Neural cell (in vitro differentiated cells): ENCODE data around the gene PRKG1. TPM values are rescaled to one million over a fixed set of nuclear protein-coding genes. Genes with fewer than 3 reads are reported as not detected.

ENCODE experiments used
- H2AFZ ChIP-seq: fragments of 200-600, 300-800 bp; sonication (generic), shearing (Covaris generic); 2 replicates; pipeline ENCODE4 v1.6.0; 2014; ENCODE audit warnings: low read depth, mild to moderate bottlenecking, antibody characterized with exemption, low read length, moderate library complexity
- H3F3A ChIP-seq: fragments of 200-600 bp; shearing (Covaris generic); 2 replicates; pipeline ENCODE4 v1.6.1; 2016; ENCODE audit warnings: mild to moderate bottlenecking, moderate library complexity, mixed read lengths, antibody characterized with exemption, low read length; ENCODE audit not compliant: insufficient read depth, poor library complexity, severe bottlenecking
- H3K27ac ChIP-seq: fragments of 200-600, 300-800 bp; sonication (generic), shearing (Covaris generic); 2 replicates; pipeline ENCODE4 v1.5.1; 2014; ENCODE audit warnings: mild to moderate bottlenecking, low read length, moderate library complexity
- H3K27me3 ChIP-seq: fragments of 300-800, 200-600 bp; sonication (generic), shearing (Covaris generic); 2 replicates; pipeline ENCODE4 v1.6.0; 2014; ENCODE audit warnings: mild to moderate bottlenecking, low read depth, low read length, moderate library complexity; ENCODE audit not compliant: insufficient read depth
- H3K36me3 ChIP-seq: fragments of 300-800, 200-600 bp; sonication (generic), shearing (Covaris generic); 2 replicates; pipeline ENCODE4 v1.5.1; 2014; ENCODE audit warnings: mild to moderate bottlenecking, antibody characterized with exemption, low read length, moderate library complexity; ENCODE audit not compliant: insufficient read depth
- H3K4me2 ChIP-seq: fragments of 300-800, 200-600 bp; sonication (generic), shearing (Covaris generic); 2 replicates; pipeline ENCODE4 v1.6.0; 2014; ENCODE audit warnings: mild to moderate bottlenecking, low read length
- H3K4me3 ChIP-seq: fragments of 300-800, 200-600 bp; sonication (generic), shearing (Covaris generic); 2 replicates; pipeline ENCODE4 v1.5.1; 2014; ENCODE audit warnings: mild to moderate bottlenecking, low read length, moderate library complexity
- H3K79me2 ChIP-seq: fragments of 200-600 bp; shearing (Covaris generic); replicated peaks from 2 replicates; pipeline ENCODE4 v1.6.0; 2014; ENCODE audit warnings: mild to moderate bottlenecking, low read length, moderate library complexity; ENCODE audit not compliant: insufficient read depth
- H3K9ac ChIP-seq: fragments of 300-800, 200-600 bp; sonication (generic), shearing (Covaris generic); 2 replicates; pipeline ENCODE4 v1.6.1; 2016; ENCODE audit warnings: mild to moderate bottlenecking, low read length, mixed read lengths
- H3K9me2 ChIP-seq: fragments of 200-600 bp; shearing (Covaris generic); 2 replicates; pipeline ENCODE4 v1.6.1; 2016; ENCODE audit warnings: mild to moderate bottlenecking, low read length, mixed read lengths; ENCODE audit not compliant: insufficient read depth
- H3K9me3 ChIP-seq: fragments of 200-600, 300-800 bp; sonication (generic), shearing (Covaris generic); 2 replicates; pipeline ENCODE4 v1.6.1; 2016; ENCODE audit warnings: mild to moderate bottlenecking, mixed run types, low read length, moderate library complexity, mixed read lengths
- H4K20me1 ChIP-seq: fragments of 200-600 bp; shearing (Covaris generic); 2 replicates; pipeline ENCODE4 v1.6.1; 2016; ENCODE audit warnings: mild to moderate bottlenecking, mixed run types; ENCODE audit not compliant: insufficient read depth
- CTCF ChIP-seq: fragments of 450-650 bp; IDR thresholded peaks from 2 replicates; pipeline ENCODE4 v1.5.1; 2014; ENCODE audit warnings: antibody characterized with exemption, mild to moderate bottlenecking, moderate library complexity; ENCODE audit not compliant: poor library complexity, severe bottlenecking
- EP300 ChIP-seq: fragments of 450-650 bp; conservative IDR thresholded peaks from 2 replicates; pipeline ENCODE4 v1.6.1; 2014; ENCODE audit warnings: antibody characterized with exemption, mild to moderate bottlenecking, moderate library complexity; ENCODE audit not compliant: poor library complexity, severe bottlenecking
- EZH2 ChIP-seq: fragments of 200-600, 300-800 bp; shearing (Covaris generic), sonication (generic); IDR thresholded peaks from 2 replicates; pipeline ENCODE4 v1.6.1; 2014; ENCODE audit warnings: antibody characterized with exemption, low read length, borderline replicate concordance, mild to moderate bottlenecking; ENCODE audit not compliant: insufficient read depth, poor library complexity, severe bottlenecking
- MXI1 ChIP-seq: fragments of 450-650 bp; conservative IDR thresholded peaks from 2 replicates; pipeline ENCODE4 v1.6.1; 2014; ENCODE audit warnings: antibody characterized with exemption, mild to moderate bottlenecking; ENCODE audit not compliant: poor library complexity, severe bottlenecking
- POLR2AphosphoS5 ChIP-seq: IDR thresholded peaks from 2 replicates; pipeline ENCODE4 v1.6.1; 2012
- RAD21 ChIP-seq: fragments of 450-650 bp; conservative IDR thresholded peaks from 2 replicates; pipeline ENCODE4 v1.6.1; 2014; ENCODE audit warnings: antibody characterized with exemption, mild to moderate bottlenecking, moderate library complexity
- REST ChIP-seq: IDR thresholded peaks from 2 replicates; pipeline ENCODE4 v1.6.1; 2012; ENCODE audit warnings: borderline replicate concordance
- TAF1 ChIP-seq: IDR thresholded peaks from 2 replicates; pipeline ENCODE4 v1.6.1; 2012; ENCODE audit warnings: low read depth
- polyA plus RNA-seq: library from polyadenylated mRNA; depleted of rRNA; stranded (reverse); fragments of >200 nt; gene quantifications from 2 replicates; pipeline ENCODE4 v1.2.3, GENCODE V29; 2014

Gene PRKG1
- polyA plus RNA-seq, 1 donor from 2014 or later, result 2.2 TPM

- H3K9me3 ChIP-seq, result no peaks in the 10 kb centered on the region
- H3K36me3 ChIP-seq, result no peaks in the 10 kb centered on the region
- peak overlapping the region; percentile 32 for H3K4me2 ChIP-seq
- no peaks in the 10 kb centered on the region for H3F3A ChIP-seq
- no peaks in the 10 kb centered on the region for H3K79me2 ChIP-seq
- peak overlapping the region; percentile 3 for H3K9ac ChIP-seq
- H2AFZ ChIP-seq, result no peak overlapping the region
- TF ChIP-seq TAF1 (no peak), MXI1 (no peak), EP300 (peak; percentile 98), REST (peak; percentile 34), RAD21 (peak; percentile 11), EZH2 (no peak), CTCF (no peak), POLR2AphosphoS5 (peak; percentile 87)
- H3K27me3 ChIP-seq, result no peaks in the 10 kb centered on the region
- peak overlapping the region; percentile 80 for H3K27ac ChIP-seq
- no peaks in the 10 kb centered on the region for H3K9me2 ChIP-seq
- H3K4me3 ChIP-seq, result no peak overlapping the region
- no peaks in the 10 kb centered on the region for H4K20me1 ChIP-seq
These were observed 1033.9 kb downstream of the PRKG1 start for GRCh38 chr10:52108236-52108635.

GRCh38 chr10:52110576-52110975, 1036.3 kb downstream of the PRKG1 start:
- Histone ChIP-seq H3K27ac (no peak overlapping the region), H3K4me2 (no peak overlapping the region), H2AFZ (no peak overlapping the region), H3K9me3 (no peaks in the 10 kb centered on the region), H3K4me3 (no peak overlapping the region), H4K20me1 (no peaks in the 10 kb centered on the region), H3K9ac (no peak overlapping the region), H3K79me2 (no peaks in the 10 kb centered on the region), H3K36me3 (no peaks in the 10 kb centered on the region), H3F3A (no peaks in the 10 kb centered on the region), H3K27me3 (no peaks in the 10 kb centered on the region), H3K9me2 (no peaks in the 10 kb centered on the region)
- TF ChIP-seq EZH2, result no peak
- TF ChIP-seq CTCF, result no peak
- no peak for TF ChIP-seq TAF1
- no peak for TF ChIP-seq REST
- TF ChIP-seq RAD21, result no peak
- TF ChIP-seq MXI1, result no peak
- TF ChIP-seq POLR2AphosphoS5, result no peak
- TF ChIP-seq EP300, result no peak
